Stimulated activated effector memory CD8-positive, alpha-beta T cell treated with anti-CD3 and anti-CD28 coated beads, Interleukin-12 subunit alpha, Interleukin-12 subunit beta, amount 100 ng/mL, for 72 hours (primary cell): ENCODE data around the gene PHAF1.
A peak's percentile ranks its signal among the peaks of the same experiment; 100 is the strongest.

Experiments
- ATAC-seq: fragments of 150-1000 bp; cut with Tn5 transposase; 2 replicates; pipeline ENCODE4 v1.10.0; 2021
- DNase-seq, 2 donors: peaks; one replicate each; pipeline ENCODE4 v3.0.0; 2021 to 2022; ENCODE audit warnings: low spot score in 2 of 2
- H3K27ac Mint-ChIP-seq: one replicate; pipeline ENCODE4 v1.8.0; 2022; ENCODE audit warnings: mild to moderate bottlenecking, mixed read lengths
- H3K36me3 Mint-ChIP-seq: one replicate; pipeline ENCODE4 v1.8.0; 2022; ENCODE audit warnings: mild to moderate bottlenecking, mixed read lengths
- H3K4me1 Mint-ChIP-seq: one replicate; pipeline ENCODE4 v1.8.0; 2022; ENCODE audit warnings: mixed read lengths
- H3K4me3 Mint-ChIP-seq: one replicate; pipeline ENCODE4 v1.8.0; 2022; ENCODE audit warnings: mild to moderate bottlenecking, mixed read lengths
- H3K9me3 Mint-ChIP-seq: one replicate; pipeline ENCODE4 v1.8.0; 2022; ENCODE audit warnings: mixed read lengths

PHAF1 gene

GRCh38 chr16:67109407-67110135, at the start of gene PHAF1:
Gene PHAF1 (plus strand): TSS chr16:67109941. CDS start chr16:67110176, 235 bp downstream.
- peak; percentile 92 for ATAC-seq
- H3K4me1 Mint-ChIP-seq, result peaks cover 24% of the 10 kb centered on the region
- H3K4me3 Mint-ChIP-seq, result peak within 1 kb of the TSS; percentile 91
- H3K27ac Mint-ChIP-seq, result peak within 1 kb of the TSS; percentile 92
- no peaks in the 10 kb centered on the region for H3K9me3 Mint-ChIP-seq
- peak; percentile 98 to 99 for DNase-seq
- H3K36me3 Mint-ChIP-seq, result peaks cover 26% of the 10 kb centered on the region

DNA sequence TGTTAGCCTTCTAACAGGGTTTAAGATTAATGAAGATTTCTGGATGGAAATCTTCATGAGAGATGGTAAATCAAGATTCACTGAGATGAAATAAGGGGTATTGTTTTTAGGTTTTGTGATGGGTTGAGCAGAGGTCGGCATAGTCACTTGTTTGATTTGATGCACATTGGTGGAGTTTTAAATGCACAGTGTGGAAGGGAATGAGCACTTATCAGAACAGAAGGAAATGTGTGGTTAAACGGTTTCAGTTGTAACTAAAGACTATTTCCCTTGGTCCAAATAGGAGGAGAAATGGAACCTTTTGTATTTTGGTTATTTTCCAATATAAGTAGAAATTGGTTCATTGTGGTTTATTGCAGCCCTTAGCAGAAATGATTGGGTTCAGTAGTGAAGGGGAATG, 46.7 kb upstream of the PHAF1 start:
- no peak for DNase-seq
- H3K4me1 Mint-ChIP-seq, result peaks cover 16% of the 10 kb centered on the region
- peaks cover 88% of the 10 kb centered on the region for H3K36me3 Mint-ChIP-seq
- H3K4me3 Mint-ChIP-seq, result no peak overlapping the region
- no peak overlapping the region for H3K27ac Mint-ChIP-seq
- no peaks in the 10 kb centered on the region for H3K9me3 Mint-ChIP-seq
- ATAC-seq, result no peak

DNA sequence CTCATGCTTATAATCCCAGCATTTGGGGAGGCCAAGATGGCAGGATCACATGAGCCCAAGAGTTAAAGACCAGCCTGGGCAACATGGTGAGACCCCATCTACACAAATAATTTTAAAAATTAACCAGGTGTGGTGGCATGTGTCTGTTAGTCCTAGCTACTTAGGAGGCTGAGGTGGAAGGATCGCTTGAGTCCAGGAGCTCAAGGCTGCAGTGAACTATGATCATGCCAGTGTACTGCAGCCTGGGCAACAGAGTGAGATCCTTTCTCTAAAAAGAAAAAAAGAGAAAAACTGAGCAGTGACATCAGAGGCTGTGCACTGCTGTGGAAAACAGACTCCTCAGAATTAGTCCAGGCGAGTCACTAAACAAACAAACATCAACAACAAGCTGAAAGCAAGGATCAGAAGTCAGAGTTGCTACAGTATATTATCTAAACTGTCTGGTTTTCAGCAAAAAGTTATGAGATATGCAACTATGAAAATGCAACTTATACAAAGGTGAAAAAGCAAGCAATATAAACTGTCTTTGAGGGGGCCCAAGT, 41.5 kb upstream of the PHAF1 start:
- DNase-seq (no peak), ATAC-seq (no peak)
- Mint-ChIP-seq H3K9me3 (no peaks in the 10 kb centered on the region), H3K36me3 (peaks cover 96% of the 10 kb centered on the region), H3K4me1 (peaks cover 8% of the 10 kb centered on the region), H3K27ac (no peak overlapping the region), H3K4me3 (no peak overlapping the region)

DNA sequence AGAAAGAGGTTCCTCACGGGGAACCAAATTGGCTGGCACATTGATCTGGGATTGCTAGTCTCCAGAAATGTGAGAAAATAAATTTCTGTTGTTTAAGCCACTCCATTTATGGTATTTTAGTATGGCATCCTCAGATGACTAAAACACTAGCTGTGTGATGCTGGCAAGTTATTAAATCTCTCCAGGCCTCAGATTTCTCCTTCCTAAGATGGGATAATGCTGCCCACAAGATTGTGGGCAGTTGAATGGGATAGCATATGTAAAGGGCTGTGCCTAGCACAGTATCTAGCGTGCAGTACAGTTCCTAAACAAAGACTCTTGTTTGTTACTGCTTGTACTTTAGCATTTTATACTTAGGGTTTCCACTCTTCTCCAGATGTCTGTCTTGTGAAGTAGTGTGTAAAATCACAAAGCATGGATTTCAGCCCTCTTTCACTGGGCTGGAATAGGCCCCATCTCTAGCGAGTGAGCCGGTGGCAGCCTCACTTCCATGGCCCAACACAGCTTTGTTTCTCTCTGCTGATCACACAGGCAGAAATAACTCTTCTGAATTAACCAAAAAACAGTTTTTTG, 38.2 kb upstream of the PHAF1 start:
- peaks cover 8% of the 10 kb centered on the region for H3K4me1 Mint-ChIP-seq
- peak overlapping the region; percentile 69 for H3K27ac Mint-ChIP-seq
- DNase-seq (no peak), ATAC-seq (no peak)
- H3K9me3 Mint-ChIP-seq, result no peaks in the 10 kb centered on the region
- no peak overlapping the region for H3K4me3 Mint-ChIP-seq
- peaks cover 98% of the 10 kb centered on the region for H3K36me3 Mint-ChIP-seq

GRCh38 chr16:67075331-67075730, 34.4 kb upstream of the PHAF1 start:
- ATAC-seq (no peak), DNase-seq (no peak)
- Mint-ChIP-seq H3K36me3 (peaks cover 95% of the 10 kb centered on the region), H3K9me3 (no peaks in the 10 kb centered on the region), H3K27ac (no peak overlapping the region), H3K4me3 (no peak overlapping the region), H3K4me1 (peaks cover 7% of the 10 kb centered on the region)

DNA sequence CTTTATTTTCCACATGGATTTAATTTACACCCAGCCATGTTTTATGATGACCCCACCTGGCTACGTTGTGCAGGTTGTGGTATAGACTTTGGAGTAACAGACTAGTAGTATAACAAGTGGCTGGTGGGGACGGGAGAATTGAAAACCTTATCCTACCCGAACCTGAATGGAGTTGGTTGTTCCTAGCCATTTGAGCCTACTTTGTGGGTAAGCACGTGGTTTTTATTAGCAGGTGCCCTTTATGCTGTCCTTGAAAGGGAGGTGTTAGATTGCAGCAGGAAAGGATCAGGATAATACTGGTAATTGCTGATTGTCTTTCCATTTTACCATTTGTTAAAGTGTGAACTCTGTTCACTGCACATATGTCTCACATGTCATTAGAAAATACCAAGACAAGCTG, 31.9 kb upstream of the PHAF1 start:
- H3K27ac Mint-ChIP-seq, result no peak overlapping the region
- H3K4me3 Mint-ChIP-seq, result no peak overlapping the region
- H3K4me1 Mint-ChIP-seq, result peaks cover 16% of the 10 kb centered on the region
- H3K36me3 Mint-ChIP-seq, result peaks cover 95% of the 10 kb centered on the region
- DNase-seq, result no peak
- H3K9me3 Mint-ChIP-seq, result no peaks in the 10 kb centered on the region
- ATAC-seq, result no peak

- Mint-ChIP-seq H3K9me3 (no peaks in the 10 kb centered on the region), H3K36me3 (peaks cover 96% of the 10 kb centered on the region), H3K4me1 (peaks cover 22% of the 10 kb centered on the region), H3K27ac (no peak overlapping the region), H3K4me3 (no peak overlapping the region)
- ATAC-seq (no peak), DNase-seq (no peak)
Measured at GRCh38 chr16:67082100-67082499, 27.6 kb upstream of the PHAF1 start.

- Mint-ChIP-seq H3K9me3 (no peaks in the 10 kb centered on the region), H3K4me3 (no peak overlapping the region), H3K27ac (no peak overlapping the region), H3K36me3 (peaks cover 95% of the 10 kb centered on the region), H3K4me1 (peaks cover 22% of the 10 kb centered on the region)
- ATAC-seq (no peak), DNase-seq (no peak)
Measured at GRCh38 chr16:67082891-67083290, 26.9 kb upstream of the PHAF1 start.

DNA sequence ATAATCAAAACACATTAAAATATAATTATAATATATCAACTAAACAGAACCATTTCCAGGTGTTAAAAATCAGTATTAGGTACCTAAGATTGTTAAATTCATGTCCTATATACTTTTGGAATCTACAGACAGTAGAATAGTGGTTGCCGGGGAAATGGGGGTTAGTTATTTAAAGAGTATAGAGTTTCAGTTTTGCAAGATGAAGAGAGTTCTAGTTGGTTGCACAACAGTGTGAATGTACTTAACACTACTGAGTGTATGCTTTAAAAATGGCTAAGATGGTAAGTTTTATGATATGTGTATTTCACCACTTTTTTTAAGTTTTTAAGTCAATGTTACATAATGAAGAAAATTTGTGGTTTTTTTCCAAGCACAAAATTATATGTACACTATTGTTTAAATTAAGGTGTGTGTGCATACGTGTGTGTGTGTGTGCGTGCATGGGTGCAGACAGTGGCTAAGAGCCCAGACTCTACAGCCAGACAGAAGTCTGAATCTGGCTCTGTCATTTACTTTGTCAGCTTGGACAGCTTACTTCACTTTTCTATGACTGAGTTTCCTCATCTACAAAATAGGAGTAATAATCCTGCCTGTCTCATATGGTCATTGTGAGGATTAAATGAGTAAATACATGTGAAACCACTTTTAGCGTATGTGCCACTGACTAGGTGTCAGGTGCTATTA, 25.3 kb upstream of the PHAF1 start:
- ATAC-seq, result no peak

DNA sequence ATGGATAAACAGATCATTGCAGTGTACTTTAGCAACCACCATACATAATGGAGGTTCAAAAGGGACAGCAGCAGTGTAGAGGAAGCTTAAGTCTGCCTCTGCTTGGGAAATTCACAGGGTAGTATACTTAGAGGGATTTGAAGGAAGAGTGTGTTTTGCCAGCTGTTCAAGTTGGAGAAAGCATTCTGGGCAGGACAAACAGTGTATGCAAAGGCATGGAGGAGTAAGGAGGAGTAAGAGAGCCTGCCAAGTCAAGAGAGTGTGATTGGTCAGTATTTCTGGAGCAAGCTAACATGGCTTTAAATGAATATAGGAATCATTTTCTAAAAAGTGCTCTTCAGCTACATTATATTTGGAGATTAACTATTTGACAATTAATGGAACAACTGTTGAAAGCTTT, 22.9 kb upstream of the PHAF1 start:
- H3K4me3 Mint-ChIP-seq, result no peak overlapping the region
- no peaks in the 10 kb centered on the region for H3K9me3 Mint-ChIP-seq
- H3K36me3 Mint-ChIP-seq, result peaks cover 96% of the 10 kb centered on the region
- H3K4me1 Mint-ChIP-seq, result peaks cover 7% of the 10 kb centered on the region
- H3K27ac Mint-ChIP-seq, result no peak overlapping the region
- DNase-seq, result no peak
- no peak for ATAC-seq

More for the DNA sequence above, 25.3 kb upstream of the PHAF1 start:
- Mint-ChIP-seq H3K27ac (no peak overlapping the region), H3K4me3 (no peak overlapping the region), H3K36me3 (peaks cover 94% of the 10 kb centered on the region), H3K4me1 (peaks cover 22% of the 10 kb centered on the region), H3K9me3 (no peaks in the 10 kb centered on the region)
- DNase-seq, result no peak

GRCh38 chr16:67087291-67087690, 22.4 kb upstream of the PHAF1 start:
- Mint-ChIP-seq H3K9me3 (no peaks in the 10 kb centered on the region), H3K36me3 (peaks cover 96% of the 10 kb centered on the region), H3K27ac (no peak overlapping the region), H3K4me3 (no peak overlapping the region), H3K4me1 (peaks cover 11% of the 10 kb centered on the region)
- ATAC-seq, result no peak
- no peak for DNase-seq

- DNase-seq, result no peak
- H3K9me3 Mint-ChIP-seq, result no peaks in the 10 kb centered on the region
- no peak overlapping the region for H3K4me3 Mint-ChIP-seq
- peaks cover 96% of the 10 kb centered on the region for H3K36me3 Mint-ChIP-seq
- peaks cover 11% of the 10 kb centered on the region for H3K4me1 Mint-ChIP-seq
- no peak for ATAC-seq
- H3K27ac Mint-ChIP-seq, result no peak overlapping the region
Measured at GRCh38 chr16:67087803-67088202, 21.9 kb upstream of the PHAF1 start.

GRCh38 chr16:67088551-67088950, 21.2 kb upstream of the PHAF1 start:
- no peak for ATAC-seq
- H3K4me1 Mint-ChIP-seq, result peaks cover 11% of the 10 kb centered on the region

GRCh38 chr16:67089101-67089500, 20.6 kb upstream of the PHAF1 start:
- H3K36me3 Mint-ChIP-seq, result peaks cover 96% of the 10 kb centered on the region
- no peak overlapping the region for H3K27ac Mint-ChIP-seq
- H3K4me3 Mint-ChIP-seq, result no peak overlapping the region
- DNase-seq, result no peak
- peaks cover 11% of the 10 kb centered on the region for H3K4me1 Mint-ChIP-seq
- no peak for ATAC-seq
- no peaks in the 10 kb centered on the region for H3K9me3 Mint-ChIP-seq

More at GRCh38 chr16:67088551-67088950, 21.2 kb upstream of the PHAF1 start:
- DNase-seq, result no peak
- no peak overlapping the region for H3K4me3 Mint-ChIP-seq
- no peaks in the 10 kb centered on the region for H3K9me3 Mint-ChIP-seq
- H3K27ac Mint-ChIP-seq, result no peak overlapping the region
- peaks cover 96% of the 10 kb centered on the region for H3K36me3 Mint-ChIP-seq

DNA sequence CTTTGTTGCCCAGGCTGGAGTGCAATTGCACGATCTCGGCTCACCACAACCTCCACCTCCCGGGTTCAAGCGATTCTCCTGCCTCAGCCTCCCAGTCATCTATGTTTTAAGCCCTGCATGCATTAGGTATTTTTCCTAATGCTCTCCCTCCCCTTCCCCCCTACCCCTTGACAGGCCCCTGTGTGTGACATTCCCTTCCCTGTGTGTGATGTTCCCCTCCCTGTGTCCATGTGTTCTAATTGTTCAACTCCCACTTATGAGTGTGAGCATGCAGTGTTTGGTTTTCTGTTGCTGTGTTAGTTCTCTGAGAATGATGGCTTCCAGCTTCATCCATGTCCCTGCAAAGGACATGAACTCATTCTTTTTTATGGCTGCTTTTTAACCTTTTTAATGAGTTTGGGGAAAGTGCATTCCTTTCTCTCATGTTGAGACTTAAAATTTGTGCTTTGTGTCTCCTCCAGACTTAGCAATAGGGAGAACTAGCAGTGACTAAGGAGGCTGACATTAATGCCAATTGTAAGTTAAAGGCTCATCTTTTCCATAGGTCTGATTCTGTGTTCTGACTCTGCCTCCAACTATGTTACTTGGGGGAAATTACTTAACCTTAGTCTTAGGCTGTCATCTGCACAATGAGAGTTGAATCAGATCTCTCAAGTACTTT, 17.7 kb upstream of the PHAF1 start:
- Mint-ChIP-seq H3K4me3 (no peak overlapping the region), H3K36me3 (peaks cover 96% of the 10 kb centered on the region), H3K4me1 (peaks cover 6% of the 10 kb centered on the region), H3K9me3 (no peaks in the 10 kb centered on the region), H3K27ac (peak overlapping the region; percentile 75)
- ATAC-seq (peak; percentile 69), DNase-seq (no peak)
